Prostate gland (tissue), 2 donors: ENCODE data around the gene RFX2. TPM values are rescaled to one million over a fixed set of nuclear protein-coding genes. Genes with fewer than 3 reads are reported as not detected.

Experiments
- DNase-seq: peaks from one replicate; pipeline ENCODE4 v3.0.0-alpha.2; 2019; ENCODE audit warnings: low spot score
- H3K27ac ChIP-seq, 2 donors: fragments of 200-600 bp; sonication (generic); 2 replicates each; pipeline ENCODE4 v1.5.1; 2017 to 2019
- H3K27me3 ChIP-seq: fragments of 200-600 bp; sonication (generic); replicated peaks from 2 replicates; pipeline ENCODE4 v1.5.1; 2019; ENCODE audit not compliant: insufficient read depth
- H3K36me3 ChIP-seq, 2 donors: fragments of 200-600 bp; sonication (generic); 1 replicate in 1 of 2; 2 replicates in 1 of 2; pipeline versions ENCODE4 v1.5.1 to v1.8.1; 2017 to 2019
- H3K4me1 ChIP-seq: fragments of 200-600 bp; sonication (generic); replicated peaks from 2 replicates; pipeline ENCODE4 v1.5.1; 2019
- H3K4me3 ChIP-seq, 2 donors: fragments of 200-600 bp; sonication (generic); 2 replicates each; pipeline ENCODE4 v1.5.1; 2017 to 2019
- H3K9me3 ChIP-seq: fragments of 200-600 bp; sonication (generic); 2 replicates; pipeline ENCODE4 v1.5.1; 2017
- POLR2A ChIP-seq: fragments of 450-650 bp; IDR thresholded peaks from one replicate; pipeline ENCODE4 v1.6.1; 2016; ENCODE audit warnings: antibody characterized with exemption, mild to moderate bottlenecking
- POLR2AphosphoS5 ChIP-seq: sonication (generic); formaldehyde crosslinking; IDR thresholded peaks from one replicate; pipeline ENCODE4 v1.6.1; 2017; ENCODE audit warnings: antibody characterized with exemption
- WGBS: methylation state at CpG from one replicate; pipeline ENCODE4 v1.1.5; 2018; 5-methylcytosine and 5-hydroxymethylcytosine counted together
- intact Hi-C: fragments of 100-400 bp; cut with DNase I; formaldehyde crosslinking; loops from one replicate; pipeline ENCODE4 v1.14.2; 2022
- total RNA-seq, 2 donors: library from RNA; depleted of rRNA; stranded (reverse); fragments of >200 nt; gene quantifications; one replicate each; pipeline ENCODE4 v1.1.0, GENCODE V29; 2016
- TF ChIP-seq, protein P1 (sequence below), 4 experiments: fragments of 200-600 bp in 2 of 4; fragments of 450-650 bp in 2 of 4; sonication (generic) in 2 of 4; IDR thresholded peaks; 1 replicate in 3 of 4; 2 replicates in 1 of 4; pipeline ENCODE4 v1.5.1; 2016 to 2019; ENCODE audit warnings: antibody characterized with exemption in 4 of 4, mild to moderate bottlenecking in 2 of 4, moderate library complexity in 2 of 4

Gene RFX2
- total RNA-seq, 2 donors from 2014 or later: 13.4 to 25.3 TPM

DNA sequence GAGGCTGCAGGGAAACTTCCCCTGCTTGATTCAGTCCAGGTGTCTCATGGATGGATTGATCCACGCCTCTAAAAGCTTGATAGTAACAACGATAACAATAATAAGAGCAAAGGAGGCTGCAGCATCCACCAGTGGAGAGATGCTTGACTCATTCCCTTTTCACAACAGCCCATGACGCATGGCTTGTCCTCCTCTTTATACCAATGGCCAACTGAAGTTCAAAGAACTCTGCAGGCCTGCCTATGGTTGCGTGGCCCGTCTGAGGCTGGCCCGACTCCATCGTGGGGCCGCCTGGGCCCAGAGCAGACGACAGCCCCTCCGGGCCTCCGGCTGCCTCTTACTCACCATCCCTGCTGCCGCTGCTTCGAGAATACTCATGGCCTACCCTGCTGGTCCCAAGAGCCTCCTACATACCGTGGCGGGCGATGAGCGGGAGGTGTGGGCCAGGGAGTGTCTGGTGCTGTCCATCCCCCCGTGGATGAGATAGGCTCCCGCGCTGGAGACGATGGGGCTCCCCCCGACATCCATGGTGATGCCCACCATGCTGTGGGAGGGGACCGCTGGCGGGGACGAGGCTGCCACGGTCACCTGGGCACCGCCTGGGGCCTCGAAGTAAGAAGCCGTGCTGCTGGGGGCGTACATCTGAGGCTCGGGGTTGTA is 70.6 kb downstream of the RFX2 start:
- no peak for TF ChIP-seq POLR2A
- TF ChIP-seq, protein P1, sequence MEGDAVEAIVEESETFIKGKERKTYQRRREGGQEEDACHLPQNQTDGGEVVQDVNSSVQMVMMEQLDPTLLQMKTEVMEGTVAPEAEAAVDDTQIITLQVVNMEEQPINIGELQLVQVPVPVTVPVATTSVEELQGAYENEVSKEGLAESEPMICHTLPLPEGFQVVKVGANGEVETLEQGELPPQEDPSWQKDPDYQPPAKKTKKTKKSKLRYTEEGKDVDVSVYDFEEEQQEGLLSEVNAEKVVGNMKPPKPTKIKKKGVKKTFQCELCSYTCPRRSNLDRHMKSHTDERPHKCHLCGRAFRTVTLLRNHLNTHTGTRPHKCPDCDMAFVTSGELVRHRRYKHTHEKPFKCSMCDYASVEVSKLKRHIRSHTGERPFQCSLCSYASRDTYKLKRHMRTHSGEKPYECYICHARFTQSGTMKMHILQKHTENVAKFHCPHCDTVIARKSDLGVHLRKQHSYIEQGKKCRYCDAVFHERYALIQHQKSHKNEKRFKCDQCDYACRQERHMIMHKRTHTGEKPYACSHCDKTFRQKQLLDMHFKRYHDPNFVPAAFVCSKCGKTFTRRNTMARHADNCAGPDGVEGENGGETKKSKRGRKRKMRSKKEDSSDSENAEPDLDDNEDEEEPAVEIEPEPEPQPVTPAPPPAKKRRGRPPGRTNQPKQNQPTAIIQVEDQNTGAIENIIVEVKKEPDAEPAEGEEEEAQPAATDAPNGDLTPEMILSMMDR (IDR thresholded peaks at IDR 0.05): no peak
- no peak for TF ChIP-seq POLR2AphosphoS5
- Histone ChIP-seq H3K27ac (no peak overlapping the region), H3K4me1 (no peaks in the 10 kb centered on the region), H3K4me3 (no peak overlapping the region), H3K9me3 (no peaks in the 10 kb centered on the region), H3K36me3 (no peaks in the 10 kb centered on the region), H3K27me3 (no peaks in the 10 kb centered on the region)
- intact Hi-C loops: no loop called here
- no peak for DNase-seq
- 95% methylated on average over 31 of the region's 31 CpGs for WGBS

DNA sequence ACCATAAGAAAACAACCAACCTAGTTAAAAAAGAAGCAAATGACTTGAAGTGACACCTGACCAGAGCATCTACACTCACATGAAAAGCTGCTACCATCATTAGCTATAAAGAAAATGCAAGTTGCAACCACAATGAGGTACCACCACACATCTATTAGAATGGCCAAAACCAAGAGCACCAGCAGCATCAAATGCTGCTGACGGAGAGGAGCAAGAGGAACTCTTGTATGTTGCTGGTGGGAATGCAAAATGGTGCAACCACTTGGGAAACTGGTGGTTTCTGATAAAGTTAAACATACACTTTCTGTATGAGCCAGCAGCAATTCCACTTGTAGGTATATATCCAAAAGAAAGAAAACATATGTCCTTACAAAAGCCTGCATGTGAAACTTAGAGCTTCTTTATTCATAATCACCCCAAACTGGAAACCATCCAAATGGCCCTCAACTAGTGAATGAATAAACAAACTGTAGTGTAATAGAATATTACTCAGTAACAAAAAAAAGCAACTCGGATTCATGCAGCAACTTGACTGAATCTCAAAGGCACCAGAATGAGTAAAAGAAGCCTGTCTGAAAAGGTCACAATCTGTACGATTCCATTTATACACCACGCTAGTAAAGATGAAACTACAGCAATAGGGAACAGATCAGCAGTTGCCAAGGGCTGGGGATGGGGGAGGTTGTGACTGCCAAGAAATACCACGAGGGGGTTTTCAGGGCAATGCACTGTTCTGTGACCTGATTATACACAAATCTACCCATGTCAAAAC is 71.5 kb downstream of the RFX2 start:
- H3K9me3 ChIP-seq: no peaks in the 10 kb centered on the region
- no peaks in the 10 kb centered on the region for H3K36me3 ChIP-seq
- H3K27me3 ChIP-seq: no peaks in the 10 kb centered on the region
- no peaks in the 10 kb centered on the region for H3K4me1 ChIP-seq
- TF ChIP-seq POLR2A (no peak), POLR2AphosphoS5 (no peak)
- TF ChIP-seq, protein P1 (IDR thresholded peaks at IDR 0.05): no peak
- H3K4me3 ChIP-seq: no peak overlapping the region
- no peak overlapping the region for H3K27ac ChIP-seq
- DNase-seq: no peak
- intact Hi-C loops: no loop called here
- 44% methylated on average over 5 of the region's 5 CpGs for WGBS

DNA sequence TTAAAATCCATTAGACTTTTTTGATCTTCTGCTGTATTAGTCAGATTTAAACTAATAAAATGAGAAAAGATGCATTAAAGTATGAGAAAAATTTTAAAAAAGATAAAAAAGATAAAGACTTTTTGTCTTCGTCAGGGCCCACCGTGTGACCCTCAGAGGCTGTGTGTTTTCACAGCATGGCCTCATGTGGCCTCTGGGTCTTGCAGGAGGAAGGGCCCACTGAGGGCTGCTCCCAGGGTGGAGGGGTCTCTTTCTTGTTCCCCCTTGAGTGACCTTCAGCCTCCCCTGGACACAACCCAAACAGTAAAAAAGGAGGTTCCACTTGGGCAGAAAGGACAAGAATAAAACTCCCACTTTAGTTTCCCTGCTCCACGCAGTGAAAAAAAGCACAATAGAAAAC is 75.3 kb downstream of the RFX2 start:
- H3K27ac ChIP-seq: peak overlapping the region in 1 of 2 donors; percentile 30
- 60% methylated on average over 3 of the region's 3 CpGs for WGBS
- H3K36me3 ChIP-seq: no peaks in the 10 kb centered on the region
- no peaks in the 10 kb centered on the region for H3K9me3 ChIP-seq
- TF ChIP-seq, protein P1 (IDR thresholded peaks at IDR 0.05): no peak
- TF ChIP-seq POLR2AphosphoS5 (no peak), POLR2A (no peak)
- no peaks in the 10 kb centered on the region for H3K27me3 ChIP-seq
- DNase-seq: no peak
- H3K4me3 ChIP-seq: no peak overlapping the region
- intact Hi-C loops: no loop called here
- no peaks in the 10 kb centered on the region for H3K4me1 ChIP-seq

DNA sequence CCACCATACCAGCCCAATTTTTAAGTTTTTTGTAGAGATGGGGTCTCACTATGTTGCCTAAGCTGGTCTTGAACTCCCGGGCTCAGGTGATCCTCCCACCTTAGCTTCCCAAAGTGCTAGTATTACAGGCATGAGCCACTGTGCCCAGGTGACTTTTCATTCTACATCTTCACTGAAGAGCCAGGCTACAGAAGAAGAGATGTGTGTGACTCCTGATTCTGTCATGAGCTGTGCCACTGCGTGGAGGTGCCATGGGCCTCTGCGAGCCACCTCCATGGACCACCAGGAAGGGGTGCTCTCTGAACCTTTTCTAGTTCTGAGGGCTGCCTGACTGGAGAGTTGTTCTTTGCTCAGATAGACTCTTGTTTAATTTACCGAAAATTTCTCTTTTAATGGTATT is 75.8 kb downstream of the RFX2 start:
- Histone ChIP-seq H3K27ac (no peak overlapping the region), H3K9me3 (no peaks in the 10 kb centered on the region), H3K36me3 (no peaks in the 10 kb centered on the region), H3K27me3 (no peaks in the 10 kb centered on the region), H3K4me1 (no peaks in the 10 kb centered on the region), H3K4me3 (no peak overlapping the region)
- intact Hi-C loops: no loop called here
- TF ChIP-seq, protein P1 (IDR thresholded peaks at IDR 0.05): no peak
- TF ChIP-seq POLR2AphosphoS5 (no peak), POLR2A (no peak)
- DNase-seq: no peak
- 88% methylated on average over 4 of the region's 4 CpGs for WGBS
